ENCODE measurements around the gene MOB3A.

Gene MOB3A

DNA sequence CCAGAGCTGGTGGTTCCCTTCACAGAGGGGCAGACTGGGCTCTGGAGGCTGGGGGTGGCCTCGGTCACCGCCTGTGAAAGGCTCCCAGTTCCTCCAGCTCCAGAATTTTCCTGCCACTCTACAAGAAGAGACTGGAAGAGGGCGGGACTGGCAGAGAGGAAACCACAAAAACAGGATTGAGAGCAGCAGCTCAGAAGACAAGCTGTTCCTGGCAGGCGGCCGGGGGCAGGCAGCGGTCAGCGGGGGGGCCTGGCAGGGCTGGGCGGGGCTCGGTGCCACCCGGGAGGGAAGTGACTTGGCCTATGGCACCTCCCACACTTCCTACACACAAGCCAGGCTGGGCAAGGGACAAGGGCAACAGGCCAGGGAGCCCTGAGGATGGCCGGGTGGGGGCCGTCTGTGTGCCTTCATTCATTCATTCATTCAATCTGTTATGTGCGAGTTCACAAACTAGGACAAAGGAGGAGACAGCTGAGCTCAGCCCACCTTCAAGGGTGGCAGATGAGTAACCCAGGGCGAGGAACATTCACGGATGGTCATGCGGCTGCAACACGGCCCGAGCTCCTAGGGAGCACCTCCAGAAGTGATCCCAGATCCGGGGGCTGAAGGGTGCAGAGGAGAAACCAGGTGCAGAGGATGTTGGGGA, 63.7 kb downstream of the MOB3A start (continued):
- TF ChIP-seq ZNF26 (tag by site-specific recombination; IDR thresholded peaks at IDR 0.05) (no peak), ZNF416 (tag by site-specific recombination; IDR thresholded peaks at IDR 0.05) (no peak), HOXA7 (CRISPR knock-in tag; IDR thresholded peaks at IDR 0.05; ENCODE audit: borderline replicate concordance) (no peak), ZNF777 (tag by site-specific recombination; IDR thresholded peaks at IDR 0.05; ENCODE audit: borderline replicate concordance) (no peak), ZNF76 (tag by site-specific recombination; IDR thresholded peaks at IDR 0.05; ENCODE audit: borderline replicate concordance, low read depth) (no peak), ZNF704 (tag by site-specific recombination; IDR thresholded peaks at IDR 0.05) (no peak), ZNF654 (tag by site-specific recombination; IDR thresholded peaks at IDR 0.05; ENCODE audit: low read depth) (no peak), ZFP37 (tag by site-specific recombination; IDR thresholded peaks at IDR 0.05) (no peak), ZNF645 (tag by site-specific recombination; IDR thresholded peaks at IDR 0.05) (no peak), ZNF624 (tag by site-specific recombination; IDR thresholded peaks at IDR 0.05) (no peak), MYNN (tag by site-specific recombination; IDR thresholded peaks at IDR 0.05; ENCODE audit: borderline replicate concordance) (no peak), ZNF16 (tag by site-specific recombination; IDR thresholded peaks at IDR 0.05; ENCODE audit: low read depth) (no peak), OVOL3 (tag by site-specific recombination; IDR thresholded peaks at IDR 0.05) (no peak), ZNF610 (tag by site-specific recombination; IDR thresholded peaks at IDR 0.05; ENCODE audit: borderline replicate concordance) (no peak), ZFP41 (tag by site-specific recombination; IDR thresholded peaks at IDR 0.05; ENCODE audit: borderline replicate concordance) (no peak), ZNF223 (tag by site-specific recombination; IDR thresholded peaks at IDR 0.05) (no peak), GLIS1 (tag by site-specific recombination; IDR thresholded peaks at IDR 0.05) (peak; percentile 92), ZNF341 (tag by site-specific recombination; IDR thresholded peaks at IDR 0.05; ENCODE audit: low read depth) (peak; percentile 48; the same call in 1 of the 2 replicates), ZNF292 (tag by site-specific recombination; IDR thresholded peaks at IDR 0.05; ENCODE audit: borderline replicate concordance, low read depth) (no peak), KLF9 (tag by site-specific recombination; IDR thresholded peaks at IDR 0.05; ENCODE audit: low read depth) (0 out of 2 replicates have a peak, but pooled peaks have one; percentile 31), ZBTB48 (tag by site-specific recombination; IDR thresholded peaks at IDR 0.05) (peak; percentile 28; the same call in 1 of the 2 replicates), ZNF560 (tag by site-specific recombination; IDR thresholded peaks at IDR 0.05; ENCODE audit: borderline replicate concordance) (no peak), PRDM1 (tag by site-specific recombination; IDR thresholded peaks at IDR 0.05) (no peak), ZNF274 (IDR thresholded peaks at IDR 0.05; ENCODE audit: low read length) (no peak), ZNF274 (tag by site-specific recombination; IDR thresholded peaks at IDR 0.05; ENCODE audit: borderline replicate concordance) (no peak), ZNF785 (tag by site-specific recombination; IDR thresholded peaks at IDR 0.05) (no peak), ZNF146 (tag by site-specific recombination; IDR thresholded peaks at IDR 0.05) (no peak), ZNF521 (tag by site-specific recombination; IDR thresholded peaks at IDR 0.05) (no peak), ZNF660 (tag by site-specific recombination; IDR thresholded peaks at IDR 0.05) (no peak), ZNF174 (tag by site-specific recombination; IDR thresholded peaks at IDR 0.05) (no peak), SP3 (tag by site-specific recombination; IDR thresholded peaks at IDR 0.05) (no peak), GLI4 (tag by site-specific recombination; IDR thresholded peaks at IDR 0.05) (no peak), ZSCAN30 (tag by site-specific recombination; IDR thresholded peaks at IDR 0.05) (no peak), ZNF121 (tag by site-specific recombination; IDR thresholded peaks at IDR 0.05) (no peak), ZSCAN16 (tag by site-specific recombination; IDR thresholded peaks at IDR 0.05) (no peak), ZIC2 (tag by site-specific recombination; IDR thresholded peaks at IDR 0.05) (peak; percentile 82), WT1 (tag by site-specific recombination; IDR thresholded peaks at IDR 0.05) (no peak)
- TF ChIP-seq, protein P1, sequence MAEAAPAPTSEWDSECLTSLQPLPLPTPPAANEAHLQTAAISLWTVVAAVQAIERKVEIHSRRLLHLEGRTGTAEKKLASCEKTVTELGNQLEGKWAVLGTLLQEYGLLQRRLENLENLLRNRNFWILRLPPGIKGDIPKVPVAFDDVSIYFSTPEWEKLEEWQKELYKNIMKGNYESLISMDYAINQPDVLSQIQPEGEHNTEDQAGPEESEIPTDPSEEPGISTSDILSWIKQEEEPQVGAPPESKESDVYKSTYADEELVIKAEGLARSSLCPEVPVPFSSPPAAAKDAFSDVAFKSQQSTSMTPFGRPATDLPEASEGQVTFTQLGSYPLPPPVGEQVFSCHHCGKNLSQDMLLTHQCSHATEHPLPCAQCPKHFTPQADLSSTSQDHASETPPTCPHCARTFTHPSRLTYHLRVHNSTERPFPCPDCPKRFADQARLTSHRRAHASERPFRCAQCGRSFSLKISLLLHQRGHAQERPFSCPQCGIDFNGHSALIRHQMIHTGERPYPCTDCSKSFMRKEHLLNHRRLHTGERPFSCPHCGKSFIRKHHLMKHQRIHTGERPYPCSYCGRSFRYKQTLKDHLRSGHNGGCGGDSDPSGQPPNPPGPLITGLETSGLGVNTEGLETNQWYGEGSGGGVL (tag by site-specific recombination; IDR thresholded peaks at IDR 0.05) = no peak

Data from HEK293 (cell line).